Measurements from ENCODE around the gene PRLR.

PRLR gene

DNA sequence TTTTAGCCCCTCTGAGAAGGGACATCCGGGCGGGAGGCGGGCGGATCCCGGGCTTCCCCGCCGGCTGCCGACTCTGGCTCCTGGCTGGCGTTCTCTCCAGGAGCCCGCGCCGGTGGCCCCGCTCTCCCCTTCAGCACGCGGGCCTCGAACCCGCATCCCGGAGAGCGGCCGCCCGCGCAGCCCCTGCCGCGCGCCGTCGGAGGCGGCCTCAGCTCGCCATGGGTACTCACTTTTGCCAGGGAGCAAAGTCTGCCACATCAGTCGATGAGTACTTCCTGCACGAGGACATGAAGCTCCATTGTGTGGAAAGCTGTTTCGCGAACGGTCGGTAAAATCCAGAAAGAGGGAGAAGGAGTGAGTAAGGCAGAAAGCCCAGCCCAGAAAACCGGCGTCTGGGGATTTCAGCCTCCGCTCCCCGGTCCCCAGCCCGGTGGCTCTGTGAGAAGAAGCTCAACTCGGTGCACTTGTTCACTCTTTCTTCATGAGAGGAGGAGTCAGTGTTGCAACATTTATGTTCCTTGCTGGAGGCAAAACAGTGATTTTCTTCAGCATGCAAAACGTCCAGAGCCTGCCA lies at the start of gene PRLR:
PRLR (minus strand) TSS at position 450 of the 574 bp plus-strand sequence. CDS start 140,867 bp downstream, outside the sequence.
- H3K4me3 ChIP-seq = peak within 1 kb of the TSS; percentile 73
- DNase-seq (ENCODE audit: low spot score) = no peak
- H3K27ac ChIP-seq = no peak within 1 kb of the TSS
- no peak for TF ChIP-seq CTCF (IDR thresholded peaks at IDR 0.05)

GRCh38 chr5:35274839-35275509 lies 44.7 kb upstream of the PRLR start:
- Histone ChIP-seq H3K27ac (no peak overlapping the region), H3K4me3 (no peak overlapping the region)
- no peak for DNase-seq (ENCODE audit: low spot score)
- no peak for TF ChIP-seq CTCF (IDR thresholded peaks at IDR 0.05)

- no peak for TF ChIP-seq CTCF (IDR thresholded peaks at IDR 0.05)
- H3K4me3 ChIP-seq = no peak overlapping the region
- no peak overlapping the region for H3K27ac ChIP-seq
- DNase-seq (ENCODE audit: low spot score) = no peak
Observed at GRCh38 chr5:35269006-35269405, 38.7 kb upstream of the PRLR start.

GRCh38 chr5:35266276-35266675 lies 36.0 kb upstream of the PRLR start:
- Histone ChIP-seq H3K27ac (no peak overlapping the region), H3K4me3 (no peak overlapping the region)
- no peak for DNase-seq (ENCODE audit: low spot score)
- no peak for TF ChIP-seq CTCF (IDR thresholded peaks at IDR 0.05)

DNA sequence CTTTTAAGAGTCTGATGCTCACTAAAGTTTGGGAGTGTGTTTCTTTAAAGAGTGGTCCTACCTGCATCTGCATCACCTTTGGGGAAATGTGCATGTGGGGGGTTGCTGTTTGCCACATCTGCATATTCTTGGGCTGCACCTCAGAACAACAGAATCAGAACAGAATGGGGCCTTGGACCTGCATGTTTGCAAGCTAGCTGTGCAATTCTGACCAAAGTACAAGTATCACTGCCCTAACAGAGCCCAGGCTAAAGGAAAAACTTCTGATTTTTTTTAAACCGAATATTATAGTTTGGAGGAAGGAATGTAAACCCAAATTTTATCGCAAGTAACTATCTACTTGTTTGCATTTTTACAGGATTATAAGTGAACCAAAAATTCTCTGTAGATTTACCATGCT lies 34.2 kb upstream of the PRLR start:
- DNase-seq (ENCODE audit: low spot score) = no peak
- Histone ChIP-seq H3K4me3 (no peak overlapping the region), H3K27ac (no peak overlapping the region)
- TF ChIP-seq CTCF (IDR thresholded peaks at IDR 0.05) = no peak

- Histone ChIP-seq H3K4me3 (no peak overlapping the region), H3K27ac (no peak overlapping the region)
- no peak for DNase-seq (ENCODE audit: low spot score)
- no peak for TF ChIP-seq CTCF (IDR thresholded peaks at IDR 0.05)
Observed at GRCh38 chr5:35263266-35263877, 33.1 kb upstream of the PRLR start.

DNA sequence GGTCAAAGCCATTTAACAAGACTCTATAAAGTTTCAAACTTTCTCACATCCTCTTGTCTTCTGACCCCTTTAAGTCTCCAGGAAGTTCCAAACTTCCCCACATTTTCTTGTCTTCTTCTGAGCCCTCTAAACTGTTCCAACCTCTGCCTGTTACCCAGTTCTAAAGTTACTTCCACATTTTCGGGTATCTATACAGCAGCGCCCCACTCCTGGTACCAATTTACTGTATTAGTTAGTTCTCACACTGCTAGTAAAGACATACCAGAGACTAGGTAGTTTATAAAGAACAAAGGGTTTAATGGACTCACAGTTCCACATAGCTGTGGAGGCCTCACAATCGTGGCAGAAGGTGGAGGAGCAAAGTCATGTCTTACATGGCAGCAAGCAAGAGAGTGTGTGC lies 23.3 kb upstream of the PRLR start:
- Histone ChIP-seq H3K4me3 (no peak overlapping the region), H3K27ac (no peak overlapping the region)
- no peak for TF ChIP-seq CTCF (IDR thresholded peaks at IDR 0.05)
- DNase-seq (ENCODE audit: low spot score) = no peak

All from coronary artery (tissue), 2 donors.